GM15510 (cell line): Measurements from ENCODE around the gene MRPL36.

Experiments
- POLR2A ChIP-seq: IDR thresholded peaks from 3 replicates; pipeline ENCODE4 v1.6.1; 2011; ENCODE audit warnings: borderline replicate concordance; ENCODE audit not compliant: insufficient read length; ENCODE audit errors: extremely low read depth

MRPL36 gene

DNA sequence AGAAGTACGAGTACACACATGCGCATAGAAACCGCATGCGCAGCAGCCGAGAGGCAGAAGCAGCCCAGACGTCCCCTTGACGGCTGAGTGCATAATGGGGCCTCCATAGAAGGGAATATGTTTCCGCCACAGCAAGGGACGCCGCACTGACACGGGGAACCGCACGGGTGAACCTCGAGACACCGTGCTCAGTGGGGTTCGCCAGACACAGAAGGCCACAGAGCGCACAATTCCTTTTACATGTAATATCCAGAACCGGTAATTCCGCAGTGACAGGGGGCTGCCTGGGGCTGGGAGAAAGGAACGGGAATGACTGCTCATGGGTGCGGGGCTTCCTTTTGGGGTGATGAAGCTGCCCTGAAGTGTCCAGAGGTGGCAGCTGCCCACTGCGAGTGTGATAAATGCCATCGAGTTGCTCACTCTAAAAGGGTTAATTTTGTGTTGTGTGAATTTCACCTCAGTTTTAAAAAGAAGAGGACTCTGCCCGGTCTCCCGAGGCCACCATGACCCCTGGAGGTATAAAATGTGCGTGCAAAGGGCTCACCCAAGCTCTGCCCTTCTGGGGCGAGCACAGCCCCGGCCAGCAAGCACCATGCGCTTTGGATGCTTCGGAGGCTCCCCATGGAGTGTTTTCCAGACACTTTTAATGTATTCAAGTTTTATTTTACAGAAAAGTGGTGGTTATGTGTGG is 29.7 kb downstream of the MRPL36 start:
- TF ChIP-seq POLR2A: no peak

DNA sequence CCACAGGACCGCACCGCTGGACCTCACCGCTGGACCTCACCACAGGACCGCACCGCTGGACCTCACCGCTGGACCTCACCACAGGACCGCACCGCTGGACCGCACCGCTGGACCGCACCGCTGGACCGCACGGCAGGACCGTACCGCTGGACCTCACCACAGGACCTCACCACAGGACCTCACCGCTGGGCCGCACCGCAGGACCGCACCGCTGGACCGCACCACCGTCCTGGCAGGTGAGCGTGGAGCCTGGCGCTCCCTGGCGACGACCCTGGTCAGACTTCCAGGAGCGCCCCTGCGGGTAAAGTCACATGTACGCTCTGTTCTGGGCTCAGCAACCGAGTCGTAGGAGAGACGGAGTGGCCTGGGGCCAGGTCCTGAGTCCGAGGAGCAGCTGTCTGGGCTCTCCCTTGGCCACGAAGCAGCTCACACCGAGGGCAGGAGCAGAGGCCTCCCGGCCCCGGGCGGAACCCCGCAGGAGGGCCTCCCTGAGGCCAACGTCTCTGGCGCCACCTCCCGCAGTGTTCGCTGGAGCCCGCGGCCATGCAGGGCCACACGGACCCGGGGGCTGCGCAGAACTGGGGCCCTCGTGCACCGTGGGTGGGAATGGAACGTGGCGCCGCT is 30.5 kb downstream of the MRPL36 start:
- TF ChIP-seq POLR2A: no peak

DNA sequence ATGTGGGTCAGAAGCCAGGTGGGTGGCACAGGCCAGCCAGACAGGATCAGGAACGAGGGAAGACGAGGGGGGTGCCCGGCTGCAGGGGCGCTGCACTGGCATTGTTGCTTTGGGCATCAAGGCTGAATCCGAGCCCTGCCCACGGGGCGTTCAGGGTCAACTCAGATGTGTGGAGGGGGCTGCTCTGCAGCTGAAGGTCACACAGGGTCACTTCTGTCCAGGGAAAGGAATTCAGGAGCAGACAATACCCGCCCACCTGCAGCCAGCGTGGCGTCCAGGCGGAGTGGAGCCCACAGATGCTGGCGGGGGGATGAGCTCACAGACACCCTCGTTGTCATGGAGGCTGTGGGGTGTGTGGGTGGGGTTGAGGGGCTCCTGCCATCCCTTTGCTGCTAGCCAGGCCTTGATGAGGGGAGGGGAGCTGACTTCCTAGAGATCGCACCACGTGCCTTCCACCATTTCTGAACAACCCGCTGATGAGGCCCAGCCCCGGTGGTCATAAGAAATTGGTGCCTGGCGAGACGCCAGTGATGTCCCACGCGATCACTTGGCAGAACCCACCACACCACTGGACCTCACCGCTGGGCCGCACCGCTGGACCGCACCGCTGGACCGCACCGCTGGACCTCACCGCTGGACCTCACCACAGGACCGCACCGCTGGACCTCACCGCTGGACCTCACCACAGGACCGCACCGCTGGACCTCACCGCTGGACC is 31.2 kb downstream of the MRPL36 start:
- no peak for TF ChIP-seq POLR2A

DNA sequence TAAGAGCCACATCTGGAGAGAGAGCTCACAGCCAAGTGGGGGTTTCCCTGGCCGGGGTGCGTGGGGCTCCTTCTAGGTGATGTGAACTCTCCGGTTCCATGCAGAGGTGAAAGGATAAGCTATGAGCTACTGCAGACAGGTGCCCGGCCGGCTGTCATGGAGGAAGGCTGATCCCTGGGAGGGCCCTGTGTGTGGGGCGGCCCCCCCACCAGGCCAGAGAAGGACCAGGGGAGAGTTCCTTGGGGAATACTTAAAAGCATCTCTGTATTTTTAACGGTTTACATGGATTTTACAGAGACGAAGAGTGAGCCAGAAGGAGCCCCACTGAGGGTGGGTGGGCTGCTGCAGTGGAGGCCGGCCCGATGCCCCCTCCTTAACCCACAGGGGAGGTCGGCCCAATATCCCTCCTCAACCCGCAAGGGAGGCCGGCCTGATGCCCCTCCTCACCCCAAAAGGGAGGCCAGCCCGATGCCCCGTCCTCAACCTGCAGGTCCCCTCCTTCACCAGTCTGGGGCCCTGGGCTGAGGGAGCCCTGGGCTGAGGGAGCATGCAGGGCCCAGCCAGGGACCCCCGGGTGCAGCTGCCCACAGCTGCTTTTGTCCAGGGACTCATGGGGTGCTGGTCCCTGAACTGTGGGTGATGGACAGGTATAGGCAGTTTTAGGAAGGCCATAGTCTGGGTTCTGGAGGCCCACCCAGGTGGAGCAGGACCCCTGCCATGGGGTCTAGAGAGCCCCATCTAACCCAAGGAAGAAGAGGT is 31.9 kb downstream of the MRPL36 start:
- TF ChIP-seq POLR2A: no peak

DNA sequence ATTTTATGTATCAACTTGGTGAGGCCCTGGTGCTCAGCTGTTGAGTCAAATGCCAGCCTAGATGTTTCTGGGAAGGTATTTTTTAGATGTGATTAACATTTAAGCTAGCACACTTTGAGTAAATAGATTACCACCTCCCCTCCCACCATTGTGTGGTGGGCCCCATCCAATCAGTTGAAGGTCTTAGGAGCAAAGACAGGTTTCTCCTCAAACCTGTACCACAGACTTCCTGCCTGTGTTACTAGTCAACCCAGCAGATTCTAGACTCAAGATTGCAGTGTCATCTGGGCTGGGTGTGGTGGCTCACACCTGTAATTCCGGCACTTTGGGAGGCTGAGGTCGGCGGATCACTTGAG is 33.8 kb downstream of the MRPL36 start:
- no peak for TF ChIP-seq POLR2A

DNA sequence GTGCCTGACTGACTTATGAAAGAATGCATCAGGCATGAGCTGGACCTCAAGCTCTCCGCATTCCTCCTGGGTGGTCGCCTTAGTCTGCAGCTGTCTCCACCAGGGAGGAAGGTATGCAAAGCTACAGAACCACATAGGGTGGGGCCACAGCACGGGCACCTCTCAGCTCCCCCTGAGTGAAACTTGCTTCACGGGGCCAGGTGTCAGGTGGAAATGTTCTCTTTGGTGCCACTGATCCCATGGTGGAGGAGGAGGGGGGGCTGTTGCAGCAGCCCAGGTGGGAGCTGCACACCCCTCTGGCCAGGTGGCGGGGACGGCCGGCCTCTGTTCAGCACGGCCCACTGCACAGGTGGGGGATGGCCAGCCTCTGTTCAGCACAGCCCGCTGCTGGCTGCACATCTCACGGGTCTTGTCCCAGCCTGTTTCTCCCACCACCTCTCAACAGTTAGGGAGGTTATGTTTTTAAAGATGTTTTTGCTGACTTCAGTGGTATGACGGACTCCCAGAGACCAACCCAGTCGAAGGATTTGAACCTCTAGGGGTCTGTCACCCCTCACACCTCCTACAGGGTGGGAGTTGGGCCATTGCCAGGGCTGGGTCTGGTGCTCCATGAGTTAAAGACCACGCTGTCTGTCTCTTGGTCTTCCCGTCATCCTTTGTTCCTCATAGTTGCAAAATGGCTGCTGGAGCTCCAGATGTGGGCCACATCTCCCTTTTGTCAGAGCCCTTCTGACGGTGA is 34.3 kb downstream of the MRPL36 start:
- TF ChIP-seq POLR2A: no peak

DNA sequence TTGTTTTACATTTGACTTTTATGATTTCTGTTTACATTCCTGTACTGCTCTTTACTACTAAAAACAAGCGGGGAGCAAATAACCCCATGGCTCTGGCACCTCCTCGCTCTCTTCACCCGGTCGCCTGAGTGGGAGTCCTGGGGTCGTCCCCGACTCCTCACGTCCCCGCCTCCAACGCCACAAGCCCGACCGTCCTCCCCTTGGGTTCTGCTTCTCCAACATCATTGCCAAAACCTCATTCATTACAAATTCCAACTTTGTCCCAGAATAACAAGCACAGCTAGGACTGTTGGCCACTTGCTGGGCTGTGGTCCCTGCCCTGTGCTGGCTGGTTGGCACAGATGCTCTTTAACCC is 35.1 kb downstream of the MRPL36 start:
- no peak for TF ChIP-seq POLR2A

DNA sequence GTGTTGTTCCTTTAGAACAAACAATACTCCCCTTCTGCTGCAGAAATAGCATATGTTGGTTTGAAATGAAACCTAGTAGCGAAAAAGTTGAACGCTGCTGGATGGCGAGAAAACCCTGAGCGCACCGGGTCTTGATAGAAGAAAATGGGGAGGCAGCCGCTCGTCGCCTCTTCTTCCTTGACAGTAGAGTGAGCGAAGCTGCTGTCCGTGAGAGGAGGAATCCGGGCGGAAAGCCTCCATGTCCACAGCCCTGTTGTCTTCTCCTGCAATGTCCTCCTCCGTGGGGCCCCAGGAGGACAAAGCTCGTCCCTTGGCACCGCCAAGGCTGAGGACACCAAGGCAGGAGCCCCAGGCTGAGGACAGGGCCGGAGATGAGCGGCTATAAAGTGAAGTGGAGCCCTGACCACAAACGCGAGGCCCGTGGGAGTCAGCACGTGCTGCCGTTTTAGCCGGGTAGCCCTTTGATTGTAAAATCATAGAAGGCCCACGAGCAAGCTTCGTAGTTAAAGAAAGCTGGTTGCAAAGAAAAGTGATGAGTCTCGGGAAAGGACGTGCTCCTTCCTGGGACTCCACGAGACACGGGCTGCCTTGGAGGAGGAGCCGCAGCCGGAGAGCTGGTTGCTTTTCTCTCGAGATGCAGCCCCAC is 35.6 kb downstream of the MRPL36 start:
- no peak for TF ChIP-seq POLR2A

DNA sequence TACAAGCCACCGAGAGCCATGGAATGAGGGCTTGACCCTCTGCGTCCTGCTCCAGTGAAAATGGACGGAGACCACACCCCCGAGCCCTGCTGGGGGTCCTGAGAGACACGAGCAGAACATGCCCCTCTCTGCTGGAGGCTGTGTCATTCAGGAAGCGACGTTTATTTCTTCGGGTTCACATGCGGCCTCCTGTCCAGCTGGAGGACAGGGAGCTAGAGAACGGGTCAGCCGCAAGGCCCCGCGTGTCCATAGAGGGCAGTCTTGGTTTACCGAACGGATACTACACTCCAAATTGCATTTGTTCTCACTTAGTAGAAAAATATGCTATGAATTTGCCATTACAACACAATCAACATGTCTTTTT is 36.1 kb downstream of the MRPL36 start:
- no peak for TF ChIP-seq POLR2A

DNA sequence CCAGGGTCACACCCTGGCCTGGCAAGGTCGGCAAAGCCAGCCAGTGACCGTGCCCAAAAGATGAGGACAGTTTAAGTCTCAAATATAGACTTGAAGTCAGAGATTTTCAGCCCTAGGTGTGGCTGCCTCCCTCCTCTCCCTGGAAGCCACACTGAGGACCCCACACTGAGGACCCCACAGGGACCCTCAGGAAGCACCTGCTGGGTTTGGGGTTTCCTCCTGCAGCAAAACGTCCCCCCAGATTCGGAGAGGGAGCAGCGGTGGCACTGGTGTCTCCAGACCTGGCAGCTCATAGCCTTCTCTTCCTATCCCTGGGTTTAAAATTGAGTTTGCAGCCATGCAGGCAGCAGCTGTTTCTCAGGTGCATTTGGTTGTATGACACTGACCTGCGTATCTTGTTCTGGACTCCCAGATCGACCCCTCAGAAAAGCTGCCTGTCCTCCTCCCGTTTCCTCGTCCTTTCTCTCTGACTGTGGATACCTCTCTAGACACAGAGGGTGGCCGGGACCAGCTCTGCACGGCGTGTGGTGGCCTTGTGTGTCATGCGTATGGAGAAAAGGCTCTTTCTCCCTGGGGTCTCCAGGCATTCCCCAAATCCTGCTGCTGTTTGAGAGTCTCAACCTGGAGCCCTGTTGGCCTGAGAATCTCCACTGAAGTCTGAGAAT is 36.6 kb downstream of the MRPL36 start:
- no peak for TF ChIP-seq POLR2A

DNA sequence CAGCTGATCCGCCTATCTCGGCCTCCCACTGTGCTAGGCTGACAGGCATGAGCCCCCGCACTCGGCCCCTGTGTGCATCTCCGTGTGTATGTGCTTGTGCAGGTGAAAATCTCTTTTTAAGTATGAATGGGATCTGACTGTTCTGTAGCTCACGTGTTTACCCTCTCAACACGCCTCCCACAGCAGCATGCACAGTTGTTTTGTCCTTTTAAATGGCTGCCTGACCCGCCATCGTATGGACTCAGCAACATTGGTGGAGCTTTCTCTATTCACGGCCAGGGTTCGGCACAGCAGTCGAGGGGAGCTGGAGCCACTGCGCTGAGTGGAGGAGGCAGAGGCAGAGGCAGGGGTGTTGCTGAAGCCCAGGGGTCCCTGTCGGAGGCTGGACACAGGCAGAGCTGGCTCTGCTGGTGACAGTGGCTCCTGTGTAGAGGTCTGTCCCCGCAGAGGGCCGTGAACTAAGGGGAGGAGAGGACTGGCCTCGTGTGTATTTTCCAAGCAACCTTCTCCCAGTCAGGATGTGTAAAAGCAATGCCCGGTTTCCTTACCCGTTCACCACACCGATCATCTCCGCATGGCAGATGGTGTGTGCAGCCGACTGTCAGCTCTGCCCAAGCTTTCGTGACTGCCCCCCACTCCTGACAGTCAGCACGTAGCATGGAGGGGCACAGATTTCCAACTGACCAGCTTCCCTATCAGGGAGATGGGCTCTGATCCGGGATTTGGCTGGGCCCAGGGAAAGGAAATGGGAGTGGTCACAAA is 37.3 kb downstream of the MRPL36 start:
- TF ChIP-seq POLR2A: no peak

DNA sequence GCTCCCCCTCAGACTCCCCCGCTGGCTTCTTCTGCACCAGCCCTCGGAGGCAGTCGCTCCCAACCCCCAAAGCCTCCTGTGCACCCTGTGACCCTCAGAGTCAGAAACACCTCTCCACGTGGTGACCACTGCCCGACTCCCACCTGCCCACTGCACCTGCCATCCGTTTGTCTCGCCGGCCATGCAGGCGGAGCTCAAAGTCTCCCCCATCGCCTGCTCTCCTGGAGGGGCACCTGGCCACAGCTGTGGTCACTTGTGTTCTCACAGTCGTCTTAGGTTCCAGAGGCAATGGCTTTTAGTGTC is 38.2 kb downstream of the MRPL36 start:
- TF ChIP-seq POLR2A: no peak
